Peyer's patch (tissue), 4 donors: ENCODE measurements around the gene MCF2L. TPM values are rescaled to one million over a fixed set of nuclear protein-coding genes. Genes with fewer than 3 reads are reported as not detected.

Experiments used
- DNase-seq, 3 donors: peaks; one replicate each; pipeline ENCODE4 v3.0.0-alpha.2; 2017 to 2019
- H3K27ac ChIP-seq, 4 donors: fragments of 200-600 bp; sonication (generic); one replicate each; pipeline ENCODE4 v1.5.1; 2016 to 2019
- H3K27me3 ChIP-seq, 2 donors: fragments of 200-600 bp; sonication (generic); one replicate each; pipeline ENCODE4 v1.5.1; 2019
- H3K36me3 ChIP-seq, 3 donors: fragments of 200-600 bp; sonication (generic); one replicate each; pipeline ENCODE4 v1.5.1; 2016 to 2019
- H3K4me1 ChIP-seq, 4 donors: fragments of 200-600 bp; sonication (generic); one replicate each; pipeline ENCODE4 v1.5.1; 2016 to 2019
- H3K4me3 ChIP-seq, 4 donors: fragments of 200-600 bp; sonication (generic); 1 replicate in 3 of 4; 2 replicates in 1 of 4; pipeline ENCODE4 v1.5.1; 2016 to 2019; ENCODE audit warnings: mild to moderate bottlenecking in 1 of 4
- H3K9me3 ChIP-seq, 4 donors: fragments of 200-600 bp; sonication (generic); one replicate each; pipeline ENCODE4 v1.5.1; 2016 to 2019; ENCODE audit warnings: mild to moderate bottlenecking in 1 of 4
- POLR2A ChIP-seq, 2 donors: fragments of 450-650 bp; IDR thresholded peaks; one replicate each; pipeline ENCODE4 v1.5.1; 2017; ENCODE audit warnings: antibody characterized with exemption in 2 of 2, mild to moderate bottlenecking in 2 of 2, moderate library complexity in 2 of 2
- total RNA-seq, 4 donors: library from RNA; depleted of rRNA; stranded (reverse); fragments of >200 nt; gene quantifications; one replicate each; pipeline ENCODE4 v1.1.0, GENCODE V29; 2016
- TF ChIP-seq, protein P1 (sequence below), 6 experiments: fragments of 450-650 bp in 4 of 6; fragments of 200-600 bp in 2 of 6; sonication (generic) in 1 of 6; IDR thresholded peaks; one replicate each; pipeline ENCODE4 v1.5.1; 2017 to 2019; ENCODE audit warnings: antibody characterized with exemption in 6 of 6, mild to moderate bottlenecking in 3 of 6, moderate library complexity in 1 of 6

MCF2L gene
- total RNA-seq, 4 donors from 2014 or later, result 81.4 to 165 (median 149) TPM

DNA sequence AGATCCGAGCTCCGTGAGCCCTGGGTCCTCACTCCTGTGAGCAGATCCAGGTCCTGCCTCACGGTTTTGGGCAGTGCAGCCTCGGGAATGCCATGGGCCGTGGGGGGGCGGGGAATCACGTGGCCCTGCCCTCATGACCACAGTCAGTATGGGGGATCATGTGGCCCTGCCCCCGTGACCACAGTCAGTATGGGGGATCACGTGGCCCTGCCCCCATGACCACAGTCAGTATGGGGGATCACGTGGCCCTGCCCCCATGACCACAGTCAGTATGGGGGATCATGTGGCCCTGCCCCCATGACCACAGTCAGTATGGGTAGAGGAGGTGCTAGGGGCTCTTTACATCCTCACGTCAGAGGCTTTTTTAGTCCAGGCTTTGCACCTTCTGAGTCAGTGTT is 72.3 kb downstream of the MCF2L start:
- Histone ChIP-seq H3K9me3 (no peaks in the 10 kb centered on the region), H3K27me3 (no peaks in the 10 kb centered on the region), H3K27ac (no peak overlapping the region), H3K36me3 (no peaks in the 10 kb centered on the region), H3K4me3 (no peak overlapping the region), H3K4me1 (no peaks in the 10 kb centered on the region)
- no peak for DNase-seq
- TF ChIP-seq, protein P1, sequence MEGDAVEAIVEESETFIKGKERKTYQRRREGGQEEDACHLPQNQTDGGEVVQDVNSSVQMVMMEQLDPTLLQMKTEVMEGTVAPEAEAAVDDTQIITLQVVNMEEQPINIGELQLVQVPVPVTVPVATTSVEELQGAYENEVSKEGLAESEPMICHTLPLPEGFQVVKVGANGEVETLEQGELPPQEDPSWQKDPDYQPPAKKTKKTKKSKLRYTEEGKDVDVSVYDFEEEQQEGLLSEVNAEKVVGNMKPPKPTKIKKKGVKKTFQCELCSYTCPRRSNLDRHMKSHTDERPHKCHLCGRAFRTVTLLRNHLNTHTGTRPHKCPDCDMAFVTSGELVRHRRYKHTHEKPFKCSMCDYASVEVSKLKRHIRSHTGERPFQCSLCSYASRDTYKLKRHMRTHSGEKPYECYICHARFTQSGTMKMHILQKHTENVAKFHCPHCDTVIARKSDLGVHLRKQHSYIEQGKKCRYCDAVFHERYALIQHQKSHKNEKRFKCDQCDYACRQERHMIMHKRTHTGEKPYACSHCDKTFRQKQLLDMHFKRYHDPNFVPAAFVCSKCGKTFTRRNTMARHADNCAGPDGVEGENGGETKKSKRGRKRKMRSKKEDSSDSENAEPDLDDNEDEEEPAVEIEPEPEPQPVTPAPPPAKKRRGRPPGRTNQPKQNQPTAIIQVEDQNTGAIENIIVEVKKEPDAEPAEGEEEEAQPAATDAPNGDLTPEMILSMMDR (IDR thresholded peaks at IDR 0.05), result no peak
- no peak for TF ChIP-seq POLR2A (IDR thresholded peaks at IDR 0.05)

DNA sequence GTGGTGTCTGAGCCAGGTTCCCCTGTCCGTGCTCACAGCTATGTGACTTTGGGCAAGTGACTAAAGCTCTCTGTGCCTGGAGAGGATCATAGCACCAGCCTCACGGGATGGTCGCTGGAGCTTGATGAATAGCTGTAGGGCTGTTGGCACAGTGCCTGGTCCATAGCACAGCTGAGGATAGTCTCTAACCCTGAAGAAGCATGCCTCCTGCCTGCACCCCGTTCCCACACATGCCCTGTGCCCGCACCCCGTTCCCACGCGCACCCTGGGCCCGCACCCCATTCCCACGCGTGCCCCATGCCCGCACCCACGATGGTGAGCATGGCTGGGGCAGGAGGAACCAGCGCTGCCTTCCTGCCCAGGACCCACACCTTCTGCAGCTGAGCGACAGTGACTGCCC is 72.9 kb downstream of the MCF2L start:
- Histone ChIP-seq H3K4me3 (no peak overlapping the region), H3K27me3 (no peaks in the 10 kb centered on the region), H3K9me3 (no peaks in the 10 kb centered on the region), H3K36me3 (no peaks in the 10 kb centered on the region), H3K4me1 (no peaks in the 10 kb centered on the region), H3K27ac (no peak overlapping the region)
- no peak for DNase-seq
- no peak for TF ChIP-seq POLR2A (IDR thresholded peaks at IDR 0.05)
- TF ChIP-seq, protein P1 (IDR thresholded peaks at IDR 0.05), result no peak

DNA sequence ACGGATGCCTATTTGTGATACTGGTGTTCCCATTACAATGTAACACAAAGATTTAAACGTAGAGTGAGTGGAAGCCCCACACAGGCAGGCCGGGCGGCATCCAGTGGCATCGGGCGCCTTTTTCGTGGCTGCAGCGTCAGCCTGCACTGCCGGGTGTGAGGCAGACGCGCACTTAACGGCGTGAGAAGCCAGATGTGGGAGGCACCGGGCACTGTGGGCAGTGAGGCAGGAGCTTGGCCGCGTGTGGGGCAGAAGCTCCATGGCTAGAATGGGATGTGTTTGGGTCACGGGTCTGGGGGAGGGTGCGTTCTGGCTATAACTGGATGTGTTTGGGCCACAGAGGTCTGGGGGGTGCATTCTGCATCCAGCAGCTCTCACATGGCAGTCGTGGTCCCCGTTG is 73.4 kb downstream of the MCF2L start:
- Histone ChIP-seq H3K27ac (no peak overlapping the region), H3K9me3 (no peaks in the 10 kb centered on the region), H3K4me3 (no peak overlapping the region), H3K4me1 (no peaks in the 10 kb centered on the region), H3K27me3 (no peaks in the 10 kb centered on the region), H3K36me3 (no peaks in the 10 kb centered on the region)
- no peak for DNase-seq
- TF ChIP-seq, protein P1 (IDR thresholded peaks at IDR 0.05), result no peak
- no peak for TF ChIP-seq POLR2A (IDR thresholded peaks at IDR 0.05)

DNA sequence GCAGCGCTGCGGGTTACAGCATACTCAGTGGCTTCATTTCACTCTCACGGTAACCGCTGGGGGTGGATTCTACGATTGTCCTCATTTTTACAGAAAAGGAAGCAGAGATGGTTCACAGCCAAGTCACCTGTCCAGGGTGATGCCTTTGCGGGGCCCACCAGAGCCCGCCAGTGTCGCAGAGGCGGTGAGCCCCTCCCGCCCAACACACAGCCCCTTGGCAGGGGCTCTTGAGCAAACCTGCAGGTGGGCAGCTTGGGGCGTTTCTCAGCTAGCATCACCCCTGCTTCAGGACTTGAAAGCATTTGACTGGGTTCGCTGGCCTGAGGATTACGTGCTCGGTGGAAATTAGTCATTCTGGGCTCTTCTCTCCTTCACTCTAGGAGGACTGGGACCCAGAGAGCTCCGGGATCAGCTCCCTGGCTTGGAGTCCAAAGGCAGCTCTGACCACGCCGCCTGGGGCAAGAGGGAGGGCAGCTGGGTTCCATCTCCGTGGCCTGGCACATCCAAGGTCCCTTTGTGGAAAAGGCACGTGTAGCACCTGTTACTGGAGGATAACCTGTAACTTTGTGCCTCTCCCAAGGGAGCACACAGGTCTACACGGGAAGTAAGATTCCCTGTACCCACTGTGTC is 74.1 kb downstream of the MCF2L start:
- Histone ChIP-seq H3K9me3 (no peaks in the 10 kb centered on the region), H3K4me1 (no peaks in the 10 kb centered on the region), H3K27me3 (no peaks in the 10 kb centered on the region), H3K36me3 (no peaks in the 10 kb centered on the region), H3K4me3 (no peak overlapping the region), H3K27ac (no peak overlapping the region)
- TF ChIP-seq POLR2A (IDR thresholded peaks at IDR 0.05), result no peak
- TF ChIP-seq, protein P1 (IDR thresholded peaks at IDR 0.05), result no peak
- DNase-seq, result no peak

DNA sequence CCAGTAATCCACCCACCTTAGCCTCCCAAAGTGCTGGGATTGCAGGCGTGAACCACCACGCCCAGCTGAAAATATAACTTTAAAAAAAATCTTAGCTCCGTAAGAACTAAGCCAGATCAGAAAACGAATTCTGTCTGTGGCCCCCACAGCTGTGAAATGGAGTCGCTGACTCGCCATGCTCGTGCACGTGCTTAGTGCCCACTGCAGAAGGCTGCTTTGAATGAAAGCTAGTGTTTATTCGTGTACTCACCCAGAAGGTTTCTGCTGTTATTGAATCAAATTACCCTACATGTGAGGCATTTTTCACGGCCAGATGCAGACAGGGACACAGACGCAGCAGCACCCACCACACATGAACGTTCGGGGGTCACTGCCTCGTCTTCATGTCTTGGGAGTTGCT is 74.9 kb downstream of the MCF2L start:
- DNase-seq, result no peak
- Histone ChIP-seq H3K4me1 (no peaks in the 10 kb centered on the region), H3K9me3 (no peaks in the 10 kb centered on the region), H3K27me3 (no peaks in the 10 kb centered on the region), H3K36me3 (no peaks in the 10 kb centered on the region), H3K4me3 (no peak overlapping the region), H3K27ac (no peak overlapping the region)
- TF ChIP-seq, protein P1 (IDR thresholded peaks at IDR 0.05), result no peak
- no peak for TF ChIP-seq POLR2A (IDR thresholded peaks at IDR 0.05)
